SH-SY5Y (cell line): Measurements from ENCODE around the gene SLC25A25.

ENCODE experiments used
- GATA2 ChIP-seq: IDR thresholded peaks from 2 replicates; pipeline ENCODE4 v1.6.1; 2011; ENCODE audit warnings: mild to moderate bottlenecking, low read depth, low read length
- GATA3 ChIP-seq: IDR thresholded peaks from 2 replicates; pipeline ENCODE4 v1.6.1; 2011; ENCODE audit warnings: low read depth, mild to moderate bottlenecking, low read length, moderate library complexity

DNA sequence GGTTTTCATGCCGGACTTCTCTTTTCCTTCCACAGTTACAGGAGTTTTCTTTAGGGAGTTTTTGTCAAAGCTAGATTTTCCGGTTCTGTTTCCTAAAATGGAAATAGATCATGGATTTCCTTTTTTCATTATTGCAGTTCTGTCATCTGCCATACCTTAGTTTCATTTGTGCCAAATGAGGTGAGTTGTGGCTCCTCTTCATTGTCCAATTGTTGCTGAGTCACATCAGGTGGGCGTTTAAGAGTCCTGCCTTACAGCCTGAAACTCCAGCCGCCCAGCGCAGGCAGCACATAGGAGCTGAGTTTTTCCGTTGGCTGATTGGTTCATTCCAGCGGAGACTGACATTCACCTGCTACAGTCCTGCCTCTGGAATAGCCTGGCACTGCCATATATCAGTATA is 14.1 kb downstream of the SLC25A25 start:
- TF ChIP-seq GATA3 (no peak), GATA2 (no peak)
